HCT116 (cell line): ENCODE measurements around the gene TTLL11.

ENCODE experiments used
- CEBPB ChIP-seq: IDR thresholded peaks from 2 replicates; pipeline ENCODE4 v1.6.1; 2012; ENCODE audit warnings: low read depth
- CTCF ChIP-seq, 3 experiments: fragments of 200-600 bp in 1 of 3; sonication (generic) in 1 of 3; IDR thresholded peaks in 2 of 3; conservative IDR thresholded peaks in 1 of 3; 2 replicates each; pipeline ENCODE4 v1.5.1; 2012 to 2017; ENCODE audit warnings: low read depth in 2 of 3, low read length in 2 of 3, antibody characterized with exemption in 1 of 3, borderline replicate concordance in 1 of 3, control low read depth in 1 of 3, mild to moderate bottlenecking in 1 of 3, mixed read lengths in 1 of 3, mixed run types in 1 of 3, moderate library complexity in 1 of 3; ENCODE audit not compliant: insufficient read depth in 1 of 3
- ELF1 ChIP-seq: IDR thresholded peaks from 2 replicates; pipeline ENCODE4 v1.6.1; 2012; ENCODE audit warnings: low read depth, borderline replicate concordance
- SIN3A ChIP-seq: IDR thresholded peaks from 2 replicates; pipeline ENCODE4 v1.6.1; 2012; ENCODE audit warnings: low read depth
- ZBTB33 ChIP-seq: IDR thresholded peaks from 2 replicates; pipeline ENCODE4 v1.6.1; 2011; ENCODE audit warnings: mild to moderate bottlenecking, low read length, moderate library complexity; ENCODE audit not compliant: insufficient replicate concordance; ENCODE audit errors: extremely low read depth

DNA sequence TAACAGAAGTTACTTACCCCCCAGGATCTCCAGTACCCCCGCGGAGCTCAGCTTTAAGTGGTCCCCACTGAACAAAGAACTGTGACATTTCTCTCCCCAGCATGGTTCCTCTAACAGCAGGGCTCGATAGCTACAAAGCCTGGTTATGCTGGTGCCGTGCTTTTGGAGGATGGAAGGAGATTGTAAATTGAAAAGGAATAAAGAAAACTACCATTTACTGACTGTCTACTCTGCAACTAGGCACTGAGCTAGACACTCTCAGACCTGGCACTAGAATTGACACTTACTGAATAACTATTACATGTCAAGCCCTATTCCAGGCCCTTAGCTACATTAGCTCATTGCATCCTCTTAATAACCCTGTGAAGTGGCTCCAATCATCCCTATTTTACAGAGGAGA, 145.3 kb downstream of the TTLL11 start:
- TF ChIP-seq CTCF (IDR thresholded peaks at IDR 0.05 in 2 of 3, conservative IDR thresholded peaks at IDR 0.05 in 1 of 3; ENCODE audit: borderline replicate concordance in 1 of 3, insufficient read depth in 1 of 3, low read depth in 2 of 3, low read length in 2 of 3) (no peak), CEBPB (no peak), ZBTB33 (no peak), ELF1 (no peak), SIN3A (no peak)
